ENCODE data around the gene FPR3. TPM values are rescaled to one million over a fixed set of nuclear protein-coding genes. Genes with fewer than 3 reads are reported as not detected.

FPR3 gene
- total RNA-seq, 1 experiment from 2014 or later: not detected

DNA sequence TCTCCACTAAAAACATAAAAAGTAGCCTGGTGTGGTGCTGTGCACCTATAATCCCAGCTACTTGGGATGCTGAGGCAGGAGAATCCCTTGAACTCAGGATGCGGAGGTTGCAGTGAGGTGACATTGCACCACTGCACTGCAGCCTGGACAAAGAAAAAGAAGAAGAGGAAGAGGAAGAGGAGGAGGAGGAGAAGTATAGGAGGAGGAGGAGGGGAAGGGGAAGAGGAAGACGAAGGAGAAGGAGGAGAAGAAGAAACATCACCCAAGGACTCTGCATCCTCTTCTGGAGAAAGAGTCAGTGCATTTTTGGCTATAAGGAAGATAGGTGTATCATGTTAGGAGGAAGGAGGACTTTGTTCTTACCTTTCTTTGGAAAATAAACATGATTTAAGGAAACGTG lies 13.0 kb upstream of the FPR3 start:
- no peak for DNase-seq (ENCODE audit: low spot score)
- in situ Hi-C loops (cut with HindIII; ENCODE audit: low sequenced_read_pairs): no loop called here

DNA sequence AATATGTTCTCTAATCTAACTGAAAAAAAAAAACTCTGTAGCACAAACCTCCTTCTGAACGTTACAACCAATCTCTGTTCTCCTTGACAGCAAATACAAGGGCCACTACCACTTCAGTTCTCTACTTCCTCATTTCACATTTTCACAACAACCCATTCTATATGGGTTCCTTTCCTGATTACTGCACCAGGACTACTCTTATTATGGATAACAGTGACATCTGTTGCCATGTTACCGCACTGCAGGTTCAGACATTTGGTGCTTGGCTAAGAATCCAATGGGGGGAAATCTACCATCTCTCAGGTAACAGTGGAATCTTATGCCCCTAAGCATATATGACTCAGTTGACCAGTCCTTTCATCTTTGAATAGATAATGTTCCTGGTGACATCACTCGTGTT lies 11.6 kb upstream of the FPR3 start:
- in situ Hi-C loops (cut with HindIII; ENCODE audit: low sequenced_read_pairs): no loop called here
- DNase-seq (ENCODE audit: low spot score): peak; percentile 2

DNA sequence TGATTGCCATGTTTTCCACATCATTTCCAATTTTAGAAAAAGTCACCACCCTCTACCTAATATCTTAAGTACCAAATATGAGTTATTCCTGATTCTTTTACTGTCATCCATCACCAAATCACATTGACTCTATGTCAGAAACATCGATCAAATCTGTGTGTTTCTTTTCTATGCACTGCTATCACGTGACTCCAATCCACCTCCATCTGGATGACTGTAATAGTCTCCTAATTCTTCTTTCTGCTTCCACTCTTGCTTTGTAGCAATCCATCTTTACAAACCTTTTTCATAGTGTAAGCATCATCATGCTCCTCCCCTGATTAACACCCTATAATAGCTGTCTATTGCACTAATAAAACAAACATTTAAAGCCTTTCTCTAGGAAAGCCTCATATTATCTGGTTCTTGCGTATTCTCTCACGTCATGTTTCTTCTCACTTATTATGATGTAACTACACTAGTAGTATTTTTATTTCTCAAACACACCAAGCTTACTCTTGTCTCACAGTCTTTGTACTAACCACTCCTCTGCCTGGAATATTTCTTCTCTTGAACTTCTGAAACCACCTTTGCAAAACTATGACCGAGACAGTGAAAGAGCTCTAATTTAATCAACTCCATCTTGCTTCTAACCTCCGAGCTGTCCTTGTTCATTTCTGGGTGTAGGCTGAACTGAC lies 10.7 kb upstream of the FPR3 start:
- no peak for DNase-seq (ENCODE audit: low spot score)
- in situ Hi-C loops (cut with HindIII; ENCODE audit: low sequenced_read_pairs): no loop called here

DNA sequence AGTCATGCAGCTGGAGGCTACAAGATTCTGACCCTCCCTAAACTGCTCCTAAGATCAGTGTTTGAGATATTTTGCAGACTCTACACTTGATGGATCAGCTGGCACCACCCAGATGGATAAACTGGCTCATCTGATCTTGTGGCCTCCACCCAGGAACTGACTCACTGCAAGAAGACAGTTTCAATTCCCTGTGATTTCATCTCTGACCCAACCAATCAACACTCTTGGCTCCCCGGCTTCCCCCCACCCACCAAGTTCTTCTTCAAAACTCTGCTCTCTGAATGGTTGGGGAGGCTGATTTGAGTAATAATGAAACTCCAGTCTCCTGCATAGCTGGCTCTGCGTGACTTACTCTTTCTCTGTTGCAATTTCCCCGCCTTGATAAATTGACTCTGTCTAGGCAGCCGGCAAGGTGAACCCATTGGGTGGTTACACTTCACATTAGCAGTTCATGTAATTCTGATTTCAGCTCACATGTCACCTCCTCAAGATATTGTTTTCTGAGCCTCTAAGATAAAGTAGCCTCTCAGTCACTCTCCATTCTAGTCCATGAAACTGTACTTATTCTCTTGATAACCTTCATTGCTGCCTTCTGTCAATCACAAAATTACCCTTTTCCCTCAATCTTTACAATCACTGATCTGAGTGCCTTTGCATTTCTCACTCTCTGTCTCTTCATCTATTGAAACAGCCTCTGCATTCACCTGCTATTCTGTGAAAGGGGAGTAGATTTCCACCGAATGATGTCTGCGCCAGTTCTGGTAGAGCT lies 9.9 kb upstream of the FPR3 start:
- in situ Hi-C loops (cut with HindIII; ENCODE audit: low sequenced_read_pairs): no loop called here
- DNase-seq (ENCODE audit: low spot score): no peak

DNA sequence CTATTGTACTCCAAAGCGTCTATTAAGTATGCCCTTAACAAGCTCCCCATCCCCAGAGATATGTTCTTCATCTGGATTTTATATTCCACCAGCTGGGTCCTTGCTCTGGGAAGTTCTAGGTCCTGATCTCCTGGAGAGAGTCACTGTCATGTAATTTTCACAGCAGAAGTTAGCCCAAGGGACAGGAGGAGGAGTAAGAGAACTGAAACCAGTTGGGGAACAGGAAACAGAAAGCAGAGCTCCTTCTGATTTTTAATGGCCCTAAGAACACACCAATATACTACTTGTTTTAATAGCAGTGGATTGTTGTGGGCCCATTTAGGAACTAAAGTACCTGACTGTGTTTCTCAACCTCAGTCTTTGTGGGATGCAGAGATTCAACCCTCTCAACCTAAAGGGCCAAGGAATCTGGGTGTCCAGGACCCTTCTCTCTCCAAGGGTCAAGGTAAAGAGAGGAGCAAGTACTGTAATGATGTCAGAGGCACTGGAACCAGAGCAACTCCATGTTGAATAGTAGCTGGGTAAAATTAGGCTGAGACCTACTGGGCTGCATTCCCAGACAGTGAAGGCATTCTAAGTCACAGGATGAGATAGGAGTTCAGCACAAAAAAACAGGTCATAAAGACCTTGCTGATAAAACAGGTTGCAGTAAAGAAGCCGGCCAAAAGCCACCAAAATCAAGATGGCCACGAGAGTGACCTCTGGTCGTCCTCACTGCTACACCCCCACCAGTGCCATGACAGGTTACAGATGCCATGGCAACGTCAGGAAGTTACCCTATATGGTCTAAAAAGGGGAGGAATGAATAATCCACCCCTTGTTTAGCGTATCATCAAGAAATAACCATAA lies 8.1 kb upstream of the FPR3 start:
- no peak for DNase-seq (ENCODE audit: low spot score)
- in situ Hi-C loops (cut with HindIII; ENCODE audit: low sequenced_read_pairs): no loop called here

DNA sequence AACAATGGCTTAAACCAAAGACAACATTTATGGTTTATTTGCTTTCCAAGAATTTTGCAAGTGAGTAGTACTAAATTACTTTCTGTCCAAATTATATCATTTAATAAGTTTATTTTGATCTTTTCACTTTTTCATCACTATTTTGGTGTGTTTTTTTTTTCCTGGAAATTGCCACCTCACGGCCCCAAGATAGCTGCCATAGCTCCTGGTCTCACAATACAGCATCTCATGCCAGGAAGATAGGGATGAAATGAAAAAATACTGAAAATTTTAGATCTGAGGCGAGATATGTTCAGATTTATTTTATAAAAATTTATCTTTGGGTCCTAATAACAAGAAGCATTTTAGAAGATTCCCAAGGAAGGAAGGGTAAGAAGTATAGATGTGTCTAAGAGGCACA lies 6.9 kb upstream of the FPR3 start:
- DNase-seq (ENCODE audit: low spot score): no peak
- in situ Hi-C loops (cut with HindIII; ENCODE audit: low sequenced_read_pairs): no loop called here

DNA sequence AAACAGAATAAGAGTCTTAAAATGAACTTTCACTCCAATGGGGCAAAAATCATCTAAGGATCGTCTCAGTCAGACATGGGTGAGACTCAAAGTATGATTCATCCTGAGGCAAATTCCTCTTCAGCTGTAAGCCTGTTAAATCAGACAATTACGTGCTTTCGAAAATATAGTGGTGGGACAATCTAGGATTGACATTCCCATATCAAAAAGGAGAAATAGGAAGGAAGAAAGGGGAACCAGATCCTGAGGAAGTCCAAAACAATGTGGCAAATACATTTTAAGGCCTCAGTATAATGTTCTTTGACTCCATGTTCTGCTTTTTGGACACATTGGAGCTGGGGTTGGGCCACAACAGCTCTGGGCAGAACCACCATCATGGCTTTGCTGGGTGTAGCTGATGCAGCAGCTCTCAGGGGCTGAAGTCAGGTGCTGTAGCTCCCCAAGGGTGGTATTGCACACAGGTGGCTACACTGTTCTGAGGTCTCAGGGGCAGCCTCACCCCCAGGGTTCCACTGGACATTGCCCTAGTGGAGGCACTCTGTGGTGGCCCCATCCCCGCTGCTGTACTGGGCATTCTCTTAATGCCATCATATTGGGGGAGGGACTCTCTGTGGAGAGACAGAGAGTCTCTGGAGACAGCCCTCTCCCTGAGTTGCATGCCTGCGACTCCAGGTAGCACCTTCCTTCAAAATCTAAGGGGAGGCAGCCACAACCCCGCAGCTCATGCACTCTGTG lies 5.7 kb upstream of the FPR3 start:
- in situ Hi-C loops (cut with HindIII; ENCODE audit: low sequenced_read_pairs): no loop called here
- no peak for DNase-seq (ENCODE audit: low spot score)

DNA sequence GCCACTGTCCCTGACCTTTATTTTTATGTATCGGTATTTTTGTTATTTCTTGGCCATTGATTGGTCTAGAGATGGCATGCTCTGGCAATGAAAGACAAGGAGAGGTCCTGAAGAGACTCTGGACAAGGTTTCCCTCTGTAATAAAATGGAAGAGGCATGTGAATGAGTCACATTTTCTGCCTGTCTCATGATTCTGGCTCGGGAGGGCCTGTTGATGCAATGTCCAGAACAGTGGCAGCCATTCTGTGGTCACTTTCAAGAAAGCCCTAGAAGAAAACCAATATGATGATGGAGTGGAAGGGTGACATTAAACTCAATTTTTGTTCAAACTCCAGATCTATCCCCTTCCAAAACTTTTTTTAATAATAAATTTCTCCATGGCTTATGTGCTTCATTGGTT lies 2.0 kb upstream of the FPR3 start:
- no peak for DNase-seq (ENCODE audit: low spot score)
- in situ Hi-C loops (cut with HindIII; ENCODE audit: low sequenced_read_pairs): no loop called here

DNA sequence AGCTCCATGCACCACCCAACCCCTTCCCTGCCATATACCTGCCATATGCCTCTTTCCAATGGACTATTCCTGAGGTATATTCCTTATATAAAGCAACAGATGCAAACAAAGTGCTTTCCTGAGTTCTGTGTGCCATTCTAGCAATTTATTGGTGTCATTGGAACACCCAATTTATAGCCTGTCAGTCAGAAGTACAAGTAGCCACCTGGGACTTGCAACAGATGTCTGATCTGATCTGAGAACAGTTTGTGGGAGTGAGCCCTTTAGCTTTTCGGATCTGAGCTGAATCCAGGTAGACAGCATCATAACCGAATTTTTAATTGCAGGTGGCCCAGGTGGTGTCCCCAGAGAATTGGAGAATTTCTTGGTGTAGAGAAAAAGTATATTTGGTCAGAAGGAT lies 963 bp upstream of the FPR3 start:
- in situ Hi-C loops (cut with HindIII; ENCODE audit: low sequenced_read_pairs): no loop called here
- DNase-seq (ENCODE audit: low spot score): no peak

DNA sequence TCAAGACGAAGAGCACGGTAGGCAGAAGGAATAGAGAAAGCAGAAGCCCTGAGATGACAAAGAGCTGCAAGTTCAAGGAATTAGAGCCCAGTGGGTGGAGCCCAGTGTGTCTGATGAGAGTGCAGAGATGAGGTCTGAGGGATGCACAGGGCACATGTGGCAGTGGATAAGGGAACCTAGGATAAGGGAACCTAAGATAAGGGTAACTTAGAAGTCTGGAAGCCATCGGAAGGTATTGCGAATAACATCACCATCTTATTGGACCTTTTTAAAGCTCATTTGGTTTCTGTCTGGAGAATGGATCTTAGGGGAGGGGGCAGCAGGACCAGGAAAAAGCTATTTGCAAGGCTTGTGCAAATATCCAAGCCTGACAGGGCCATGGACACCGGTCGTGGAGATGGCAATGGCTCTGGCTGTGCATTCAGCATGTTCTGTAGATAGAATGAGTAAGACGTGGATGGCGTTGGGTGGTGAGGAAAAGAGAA lies 1.3 kb downstream of the FPR3 start:
- in situ Hi-C loops (cut with HindIII; ENCODE audit: low sequenced_read_pairs): no loop called here
- DNase-seq (ENCODE audit: low spot score): no peak

DNA sequence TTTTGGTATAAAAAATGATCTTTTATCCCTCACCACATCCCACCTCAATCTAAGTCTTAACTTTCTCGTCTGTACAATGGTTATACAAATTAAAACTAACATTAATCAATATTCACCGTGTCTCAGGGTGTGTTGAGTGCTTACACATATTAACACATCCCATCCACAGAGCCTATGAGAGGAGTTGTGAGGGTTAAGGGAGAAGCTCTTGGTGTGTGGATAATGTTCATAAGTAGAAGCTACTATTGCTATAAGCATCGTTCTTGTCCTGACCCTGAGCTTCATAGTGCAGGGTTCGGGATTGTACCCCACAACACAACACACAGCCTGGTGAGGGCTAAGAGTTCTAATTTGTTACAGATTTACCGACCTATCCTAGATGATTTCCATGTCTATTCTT lies 2.5 kb downstream of the FPR3 start:
- in situ Hi-C loops (cut with HindIII; ENCODE audit: low sequenced_read_pairs): no loop called here

DNA sequence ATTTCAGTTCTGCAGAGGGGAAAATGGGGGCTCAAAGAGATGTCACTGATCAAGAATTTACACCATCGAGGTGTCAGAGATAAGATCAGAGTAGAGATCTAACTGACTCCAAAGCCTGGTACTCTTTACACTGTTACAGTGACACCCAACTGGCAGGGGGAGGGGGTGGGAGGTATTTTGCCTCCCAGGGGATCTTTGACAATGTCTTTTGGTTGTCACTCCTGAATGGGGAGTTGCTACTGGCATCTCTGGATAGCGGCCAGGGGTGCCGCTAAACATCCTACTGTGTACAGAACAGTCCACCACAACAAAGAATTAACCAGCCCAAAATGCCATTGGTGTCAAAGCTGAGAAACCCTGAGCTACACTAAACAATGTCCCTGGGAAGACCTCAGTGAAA lies 3.1 kb downstream of the FPR3 start:
- no peak for DNase-seq (ENCODE audit: low spot score)
- in situ Hi-C loops (cut with HindIII; ENCODE audit: low sequenced_read_pairs): no loop called here

More for the DNA sequence above, 2.5 kb downstream of the FPR3 start:
- DNase-seq (ENCODE audit: low spot score): no peak

DNA sequence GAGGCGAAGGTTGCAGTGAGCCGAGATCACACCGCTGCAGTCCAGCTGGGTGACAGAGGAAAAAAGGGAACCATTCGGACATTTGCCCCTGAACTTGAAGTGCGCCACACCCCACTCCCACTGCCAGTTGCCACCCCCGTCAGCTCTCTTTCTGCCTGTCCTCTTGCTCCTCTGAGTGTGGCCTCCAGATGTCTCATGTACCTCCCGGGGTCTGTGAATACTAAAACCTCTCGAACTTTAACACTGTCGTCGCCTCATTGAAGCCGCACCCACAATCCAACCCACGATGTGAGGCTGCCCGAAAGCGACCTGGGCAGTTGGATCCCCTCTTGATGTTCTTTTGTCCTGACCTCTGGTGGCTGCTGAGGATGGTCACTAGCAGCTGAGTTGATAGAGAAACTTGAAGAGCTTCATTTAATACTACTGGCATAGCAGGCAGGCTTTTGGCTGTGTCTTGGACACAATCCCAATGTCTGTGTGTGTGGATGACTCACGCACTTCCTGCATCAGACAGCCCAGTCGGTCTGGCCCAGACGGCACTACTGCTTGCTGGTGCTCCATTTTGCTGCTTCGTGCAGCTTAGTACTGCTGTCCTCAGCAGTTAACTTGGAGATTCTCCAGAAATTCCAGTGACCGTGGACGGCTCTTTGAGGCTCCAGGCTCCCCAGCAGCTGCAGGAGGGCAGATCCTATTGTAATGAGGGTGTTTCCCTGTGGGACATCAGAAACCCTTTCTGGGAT lies 4.2 kb downstream of the FPR3 start:
- in situ Hi-C loops (cut with HindIII; ENCODE audit: low sequenced_read_pairs): no loop called here
- peak; percentile 7 for DNase-seq (ENCODE audit: low spot score)

DNA sequence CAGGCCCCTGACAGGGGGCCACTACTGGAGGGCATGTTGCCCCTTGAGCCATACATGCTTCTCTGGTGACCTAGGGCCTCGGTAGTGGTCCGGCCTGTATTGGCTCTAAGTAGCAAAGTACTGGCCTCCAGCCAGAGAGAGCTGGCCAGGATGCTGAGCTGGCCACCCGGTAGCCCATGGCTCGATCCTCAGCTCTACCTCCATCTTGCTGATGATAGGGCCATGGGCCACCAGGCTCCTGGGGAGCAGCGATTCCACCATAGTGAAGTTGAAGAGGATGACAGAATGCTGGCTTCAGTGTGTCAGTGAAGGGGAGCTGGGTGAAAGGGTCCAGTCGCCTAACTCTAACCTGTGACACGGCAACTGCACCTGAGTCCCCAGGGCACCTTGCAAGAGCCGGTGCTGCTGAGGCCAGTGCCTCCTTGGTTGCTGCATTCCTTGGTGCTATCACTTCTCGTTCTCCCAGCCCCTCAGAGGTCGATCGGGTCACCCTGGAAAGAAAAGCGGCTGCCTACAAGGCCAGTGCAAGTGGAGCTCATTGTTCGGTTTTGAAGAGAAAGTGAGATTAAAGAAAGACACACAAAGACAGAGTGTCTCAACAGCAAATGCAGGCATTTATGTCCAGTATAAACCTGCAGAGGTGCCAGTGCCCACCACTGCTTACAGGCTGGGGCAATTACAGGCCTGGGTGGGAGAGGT lies 5.0 kb downstream of the FPR3 start:
- no peak for DNase-seq (ENCODE audit: low spot score)
- in situ Hi-C loops (cut with HindIII; ENCODE audit: low sequenced_read_pairs): no loop called here

DNA sequence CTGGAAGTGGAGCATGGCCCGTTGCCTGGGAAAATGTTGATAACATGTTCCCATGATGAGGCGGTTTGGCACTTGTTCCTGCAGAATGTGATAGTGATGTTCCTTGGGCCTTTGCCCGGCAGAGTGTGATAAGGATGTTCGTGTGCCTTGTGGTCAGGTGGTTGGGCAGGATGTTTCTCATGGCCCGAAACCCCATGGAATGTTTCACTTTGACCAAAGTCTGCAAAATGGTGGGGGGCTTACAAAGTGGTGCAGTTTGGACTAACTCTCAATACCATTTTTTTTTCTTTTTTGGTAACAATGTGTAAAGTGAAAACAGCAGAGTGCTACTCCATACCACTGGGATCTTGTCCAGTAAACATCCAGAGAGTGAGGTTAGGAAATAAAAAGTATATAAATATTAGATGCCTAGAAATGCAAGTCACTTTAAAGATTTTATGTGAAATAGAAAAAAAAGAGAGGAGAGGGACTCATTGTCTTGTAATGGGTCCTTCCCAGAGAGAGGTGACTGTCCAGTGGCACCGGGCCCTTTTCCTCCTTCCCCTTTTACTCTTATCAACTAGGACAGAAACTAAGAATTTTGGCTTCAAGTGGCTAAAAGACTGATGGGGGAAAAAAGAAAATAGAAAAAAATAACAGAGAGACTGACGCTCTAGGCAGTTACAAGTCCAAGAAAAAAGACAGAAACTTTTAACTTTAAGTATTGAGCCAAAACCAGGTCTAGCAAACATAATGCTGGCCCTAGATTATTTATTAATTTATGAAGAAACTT lies 5.7 kb downstream of the FPR3 start:
- DNase-seq (ENCODE audit: low spot score): no peak
- in situ Hi-C loops (cut with HindIII; ENCODE audit: low sequenced_read_pairs): no loop called here

DNA sequence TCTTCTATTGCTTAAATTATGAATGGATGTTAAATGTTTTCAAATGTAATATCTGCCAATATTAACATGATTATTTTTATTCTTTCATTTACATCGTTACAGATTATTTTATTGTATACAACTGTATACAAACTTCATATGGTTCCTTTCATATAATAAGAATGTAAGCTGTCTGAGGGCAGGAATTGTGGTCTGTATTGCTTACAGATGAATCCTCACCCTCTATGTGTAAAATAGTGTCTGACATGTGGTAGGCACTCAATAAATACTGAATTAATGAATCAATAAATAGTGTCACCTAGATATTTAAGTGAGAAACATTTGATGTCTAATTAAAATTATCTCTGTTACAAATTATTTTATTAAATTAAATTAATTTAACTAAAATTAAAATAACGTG lies 7.8 kb downstream of the FPR3 start:
- DNase-seq (ENCODE audit: low spot score): no peak
- in situ Hi-C loops (cut with HindIII; ENCODE audit: low sequenced_read_pairs): no loop called here

DNA sequence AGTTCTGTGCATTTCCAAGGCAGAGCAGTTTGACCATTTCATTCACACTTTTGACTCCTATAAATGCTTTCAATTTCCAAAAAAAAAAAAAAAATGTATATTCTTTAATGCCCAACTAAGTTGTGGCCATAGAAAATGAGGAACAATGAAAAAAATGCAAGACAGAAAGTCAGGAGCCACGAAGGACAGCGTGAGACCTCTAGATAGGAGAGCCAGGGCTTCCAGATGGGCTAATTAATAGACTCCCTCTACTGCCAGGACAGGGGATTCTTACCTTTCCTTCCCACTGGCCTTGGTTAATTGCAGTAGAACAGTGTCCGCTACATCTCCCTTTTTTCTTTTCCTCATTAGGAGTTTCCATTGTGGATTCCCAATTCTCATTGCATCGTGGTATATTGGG lies 8.6 kb downstream of the FPR3 start:
- no peak for DNase-seq (ENCODE audit: low spot score)
- in situ Hi-C loops (cut with HindIII; ENCODE audit: low sequenced_read_pairs): no loop called here

Measured in G401 (cell line).